ENCODE data around the gene CADPS. TPM values are rescaled to one million over a fixed set of nuclear protein-coding genes. Genes with fewer than 3 reads are reported as not detected.

The CADPS gene
- polyA plus RNA-seq, 12 donors = 1.6 to 7.7 (median 3.5) TPM; not detected in 1

DNA sequence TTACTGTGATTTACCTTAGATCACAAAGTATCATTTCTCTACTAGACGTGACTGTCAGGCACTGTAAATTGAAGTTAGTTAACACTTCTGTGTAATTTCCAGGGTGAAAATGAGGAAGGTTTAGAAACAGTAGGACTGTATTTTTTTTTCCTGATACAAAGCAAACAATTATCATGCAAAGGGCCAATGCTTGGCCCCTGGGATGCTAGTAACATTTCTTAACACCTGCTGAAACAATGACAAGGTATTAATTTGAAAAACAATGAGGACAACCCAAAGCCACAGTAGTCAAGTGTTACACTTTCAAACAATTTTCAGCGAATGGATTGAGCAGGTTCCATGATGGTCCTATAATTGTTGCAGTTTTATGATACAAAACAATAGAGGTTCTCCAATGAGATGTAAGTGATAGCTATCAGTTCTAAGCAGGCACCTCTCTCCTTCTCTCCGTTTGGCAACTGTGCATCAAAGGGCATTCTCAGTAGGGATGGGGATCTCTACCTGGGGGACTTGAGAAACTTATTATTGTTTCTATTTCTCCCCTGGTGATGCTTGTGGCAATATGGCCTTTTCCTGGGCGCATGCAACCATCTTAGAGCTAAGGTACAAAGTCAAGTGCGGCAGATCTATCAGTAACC, 435.9 kb downstream of the CADPS start:
- DNase-seq = no peak

- DNase-seq = peak; percentile 2
These were observed 438.4 kb downstream of the CADPS start for GRCh38 chr3:62436785-62437184.

DNA sequence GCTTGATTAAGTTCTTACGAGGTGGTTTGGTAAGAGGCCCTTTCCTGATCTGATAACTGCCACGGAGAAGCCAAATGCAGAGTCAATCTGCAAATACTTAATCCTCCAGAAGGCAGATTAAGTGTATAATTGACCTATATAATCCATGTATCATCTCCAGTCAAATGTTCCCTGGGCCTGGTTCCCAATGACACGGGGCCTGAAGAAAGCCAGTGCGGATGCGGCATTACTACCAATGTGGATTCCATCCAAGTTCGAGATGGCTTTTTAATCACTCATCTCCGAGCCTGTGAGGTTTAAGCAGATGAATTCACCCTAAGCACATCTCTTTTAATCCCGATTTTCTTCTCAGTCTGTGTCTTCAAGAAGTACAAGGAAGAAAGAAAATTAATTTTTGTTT, 441.8 kb downstream of the CADPS start:
- DNase-seq = no peak

GRCh38 chr3:62421207-62421606, 454.0 kb downstream of the CADPS start:
- no peak for DNase-seq

- no peak for DNase-seq
These were observed 459.1 kb downstream of the CADPS start for GRCh38 chr3:62416144-62416543.

DNA sequence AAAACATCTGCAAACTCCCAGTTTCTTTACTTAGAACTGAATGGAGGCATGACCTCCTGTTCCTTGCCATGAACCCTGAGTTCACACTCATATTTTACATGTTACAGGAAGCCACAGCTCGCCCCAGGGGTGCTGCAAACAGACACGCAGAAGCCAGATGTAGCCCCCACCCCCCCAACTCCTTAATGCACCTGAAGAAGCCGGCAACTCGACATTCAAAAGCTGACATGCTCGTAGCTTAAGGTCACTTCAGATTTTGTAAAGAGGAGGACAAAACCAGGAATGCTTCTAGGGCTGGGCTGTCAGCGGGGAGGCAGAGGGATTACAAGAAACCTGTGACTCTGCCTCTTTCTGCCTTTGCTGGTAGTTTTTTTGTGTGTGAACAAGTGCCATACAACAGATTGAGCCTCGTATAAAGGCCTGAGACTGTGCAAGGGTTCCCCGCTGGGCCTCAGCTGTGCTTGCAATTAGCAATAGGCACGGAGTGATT, 459.9 kb downstream of the CADPS start:
- DNase-seq = no peak

DNA sequence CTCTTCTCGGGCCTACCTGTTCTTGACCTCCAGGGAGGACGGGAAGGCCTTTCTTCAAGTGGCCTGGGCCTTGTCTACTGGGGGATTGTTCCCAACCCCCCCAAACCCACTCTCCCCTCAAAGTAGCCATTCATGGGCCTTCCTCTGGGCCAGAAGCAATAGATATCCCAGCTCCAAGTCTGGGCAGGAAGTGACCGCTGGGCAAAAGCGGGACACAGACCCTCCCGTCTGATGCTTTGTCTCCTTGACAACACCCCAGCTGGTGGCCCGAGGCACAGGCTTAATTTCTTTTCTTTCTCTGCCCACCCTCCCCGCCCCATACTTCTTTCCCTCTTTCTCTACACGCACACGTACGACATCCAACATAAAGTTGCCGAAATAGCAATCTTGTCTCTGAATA, 460.4 kb downstream of the CADPS start:
- DNase-seq = no peak

DNA sequence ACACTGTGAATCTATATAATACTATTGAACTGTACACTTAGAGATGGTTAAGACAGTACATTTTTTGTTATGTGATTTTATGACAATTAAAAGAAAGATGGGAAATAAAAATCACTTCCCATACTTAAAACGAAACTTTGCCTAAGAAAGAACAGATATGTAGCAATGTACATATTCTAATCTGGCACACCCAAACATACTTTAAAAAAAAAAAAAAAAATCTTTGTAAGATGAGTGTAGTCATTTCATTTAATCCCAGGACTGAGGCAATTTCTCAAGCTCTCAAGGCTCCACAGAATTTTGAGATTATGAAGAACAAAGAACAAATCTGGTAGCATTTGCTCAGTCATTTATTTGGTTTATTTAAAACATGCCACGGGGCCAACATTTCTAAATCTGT, 461.5 kb downstream of the CADPS start:
- no peak for DNase-seq

DNA sequence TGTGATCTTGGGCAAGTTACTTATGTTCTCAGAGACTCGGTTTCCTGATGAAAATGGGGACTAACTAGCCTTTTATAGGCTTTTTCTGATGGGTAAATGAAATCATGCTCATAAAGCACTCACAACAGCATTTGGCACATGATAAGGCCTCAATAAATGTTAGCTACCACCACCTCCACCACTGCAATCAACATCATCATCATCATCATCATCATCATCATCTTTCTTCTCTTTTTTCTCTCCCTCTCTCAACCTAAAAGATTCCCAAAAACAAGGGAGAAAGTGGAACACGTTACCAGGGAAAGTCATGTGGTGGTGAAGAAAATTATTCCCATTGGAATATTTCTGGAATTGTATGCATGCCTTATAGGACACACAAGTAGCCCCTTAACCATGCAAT, 468.3 kb downstream of the CADPS start:
- no peak for DNase-seq

DNA sequence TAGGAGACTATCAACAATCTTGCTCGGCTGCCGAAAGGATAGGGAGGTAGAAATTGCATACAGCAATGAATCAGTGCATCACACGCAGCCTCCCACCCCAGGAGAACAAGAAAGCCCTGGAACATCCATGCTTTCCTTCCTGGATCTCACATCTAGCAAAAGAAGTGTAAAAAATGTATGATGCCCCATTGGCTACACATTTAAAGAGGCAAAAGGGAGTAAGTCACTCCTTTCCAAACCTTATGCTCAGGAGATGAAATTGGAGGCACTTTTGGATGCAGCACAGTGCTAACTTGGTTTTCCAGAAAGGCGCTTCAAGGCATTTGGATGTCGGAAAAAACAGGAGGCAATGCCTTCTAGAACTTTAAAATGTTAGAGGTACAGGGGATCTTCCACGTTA, 469.6 kb downstream of the CADPS start:
- DNase-seq = no peak

DNA sequence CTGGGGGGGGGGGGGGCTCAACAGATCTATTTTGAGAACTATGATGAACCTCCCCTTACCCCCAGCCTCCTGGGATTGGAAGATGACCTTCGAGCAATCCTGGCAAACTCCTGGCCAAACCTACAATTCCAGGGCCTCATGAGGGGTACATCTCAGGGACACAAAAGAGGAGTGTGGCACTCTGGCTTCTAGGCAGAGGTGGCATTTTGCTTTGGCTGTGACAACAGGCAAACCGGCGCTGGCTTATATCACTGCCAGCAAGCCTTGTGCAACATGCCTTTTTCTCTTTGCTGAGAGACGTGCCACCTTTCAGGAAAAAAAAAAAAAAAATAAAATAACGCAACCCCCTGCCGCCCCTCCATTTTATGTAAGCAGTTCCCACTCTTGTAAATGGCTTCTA, 470.1 kb downstream of the CADPS start:
- no peak for DNase-seq

DNA sequence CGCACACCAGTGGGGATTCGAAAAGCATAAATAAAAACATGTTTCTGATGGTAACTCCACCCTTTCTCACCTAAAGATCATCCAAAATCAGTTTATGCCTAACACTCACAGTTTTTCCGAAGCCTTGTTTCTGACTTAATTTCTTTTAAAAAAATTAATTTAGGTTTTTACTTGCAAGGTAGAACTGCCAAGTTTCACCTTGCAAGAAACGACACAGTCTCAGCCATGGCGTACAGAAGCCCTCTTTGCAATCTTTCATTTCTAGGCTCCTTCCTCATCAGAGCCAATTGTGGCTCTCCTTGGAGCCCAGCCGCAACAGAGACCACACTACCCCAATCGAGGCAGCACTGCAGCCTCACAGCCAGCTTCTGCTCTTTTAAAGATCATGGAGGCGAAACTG, 470.9 kb downstream of the CADPS start:
- no peak for DNase-seq

DNA sequence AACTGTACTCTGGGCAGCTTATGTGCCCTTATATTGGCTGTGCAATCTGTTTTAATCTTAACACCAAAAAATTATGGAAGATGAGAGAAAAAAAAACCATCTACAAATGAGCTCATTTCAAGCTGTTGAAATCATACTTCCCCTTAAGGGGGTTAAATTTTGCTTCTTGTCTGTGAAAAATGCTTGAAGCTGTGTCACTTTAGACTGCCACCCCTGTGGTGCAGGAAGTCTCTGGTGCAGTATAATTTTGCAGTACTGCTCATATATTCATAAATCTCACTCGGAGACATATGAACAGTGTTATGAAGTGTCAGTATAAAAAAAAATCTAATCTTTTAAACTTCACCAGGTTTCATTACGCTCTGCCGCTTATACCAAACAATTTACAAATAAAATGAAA, 471.5 kb downstream of the CADPS start:
- DNase-seq = no peak

GRCh38 chr3:62392626-62393292, 482.5 kb downstream of the CADPS start:
- DNase-seq = no peak

DNA sequence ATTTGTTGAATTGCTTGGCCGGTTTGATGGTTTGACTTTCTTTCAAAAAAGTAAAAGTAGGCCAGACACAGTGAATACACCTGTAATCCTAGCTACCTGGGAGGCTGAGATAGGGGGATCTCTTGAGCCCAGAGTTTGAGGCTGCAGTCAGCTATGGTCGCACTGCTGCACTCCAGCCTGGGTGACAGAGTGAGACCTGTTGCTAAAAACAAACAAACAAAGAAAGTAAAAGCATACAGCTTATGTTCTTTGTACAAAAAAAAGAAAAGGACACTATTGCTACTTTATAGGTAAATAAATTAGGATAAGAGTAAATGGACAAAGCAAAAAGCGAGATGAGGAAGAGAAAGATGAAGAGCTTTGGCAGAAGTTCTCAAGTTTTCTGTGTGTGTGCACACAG, 488.0 kb downstream of the CADPS start:
- DNase-seq = no peak

GRCh38 chr3:62379321-62379798, 495.9 kb downstream of the CADPS start:
- DNase-seq = no peak

- no peak for DNase-seq
These were observed 496.3 kb downstream of the CADPS start for GRCh38 chr3:62378921-62379320.

GRCh38 chr3:62378311-62378789, 496.9 kb downstream of the CADPS start:
- no peak for DNase-seq

GRCh38 chr3:62376906-62377877, 498.0 kb downstream of the CADPS start:
- DNase-seq = no peak

- no peak for DNase-seq
These were observed 498.8 kb downstream of the CADPS start for GRCh38 chr3:62376454-62376720.

GRCh38 chr3:62375655-62376453, 499.4 kb downstream of the CADPS start:
- DNase-seq = no peak

Data from muscle of arm (tissue), 12 donors.